Panc1 (cell line): ENCODE data around the gene HMOX1. TPM values are rescaled to one million over a fixed set of nuclear protein-coding genes. Genes with fewer than 3 reads are reported as not detected.

Source experiments
- ATAC-seq: fragments of 200-7000 bp; cut with Tn5 transposase; 2 replicates; pipeline ENCODE4 v1.9.1; 2020; ENCODE audit warnings: mild to moderate bottlenecking, moderate library complexity
- BruUV-seq: library from RNA; stranded (reverse); fragments of 400-500 nt; replicated peaks from 2 replicates; lab custom pipeline; 2021; lab: Mats Ljungman, UMichigan
- CTCF ChIA-PET: fragments of 300-600 bp; sonication (Branson Sonifier 250); formaldehyde crosslinking; loops from one replicate; lab custom pipeline; 2022; ENCODE audit warnings: antibody characterized with exemption; lab: Charles Lee
- POLR2A ChIA-PET: fragments of 300-600 bp; sonication (Branson Sonifier 250); formaldehyde crosslinking; loops from one replicate; lab custom pipeline; 2022; ENCODE audit warnings: antibody characterized with exemption; lab: Charles Lee
- DNase-seq: peaks from one replicate; pipeline ENCODE4 v3.0.0-alpha.2; 2010; ENCODE audit warnings: low read depth, low spot score
- H3K27ac ChIP-seq: 2 replicates; pipeline ENCODE4 v1.5.1; 2011; ENCODE audit warnings: mild to moderate bottlenecking, low read length, inconsistent platforms
- H3K27me3 ChIP-seq: fragments of 200-500 bp; sonication (Bioruptor generic); 2 replicates; pipeline ENCODE4 v1.6.0; 2014; ENCODE audit warnings: low read length, inconsistent platforms; ENCODE audit not compliant: control insufficient read depth, insufficient read depth
- H3K36me3 ChIP-seq: fragments of 200-500 bp; sonication (Bioruptor generic); 2 replicates; pipeline ENCODE4 v1.5.1; 2014; ENCODE audit warnings: inconsistent platforms, mild to moderate bottlenecking, low read length, moderate library complexity; ENCODE audit not compliant: control insufficient read depth, insufficient read depth
- H3K4me1 ChIP-seq: 2 replicates; pipeline ENCODE4 v1.5.1; 2011; ENCODE audit warnings: inconsistent platforms, mild to moderate bottlenecking, low read length, moderate library complexity; ENCODE audit not compliant: control insufficient read depth, insufficient read depth
- H3K4me3 ChIP-seq, 2 experiments: 2 replicates each; pipeline ENCODE4 v1.5.1; 2011 to 2012; ENCODE audit warnings: low read depth in 2 of 2, low read length in 2 of 2, mild to moderate bottlenecking in 2 of 2, inconsistent platforms in 1 of 2, moderate library complexity in 1 of 2
- H3K9me3 ChIP-seq: fragments of 200-500 bp; sonication (Bioruptor generic); 2 replicates; pipeline ENCODE4 v1.5.1; 2014; ENCODE audit warnings: low read depth, mild to moderate bottlenecking, inconsistent platforms, low read length, moderate library complexity; ENCODE audit not compliant: control insufficient read depth, insufficient read depth
- POLR2AphosphoS5 ChIP-seq: IDR thresholded peaks from 2 replicates; pipeline ENCODE4 v1.6.1; 2012; ENCODE audit warnings: mild to moderate bottlenecking, low read depth, low read length, moderate library complexity
- REST ChIP-seq, 2 experiments: IDR thresholded peaks; 2 replicates each; pipeline ENCODE4 v1.6.1; 2011 to 2012; ENCODE audit warnings: low read depth in 2 of 2, control low read depth in 1 of 2, low read length in 1 of 2, mild to moderate bottlenecking in 1 of 2, moderate library complexity in 1 of 2; ENCODE audit not compliant: insufficient read depth in 1 of 2
- SIN3A ChIP-seq: IDR thresholded peaks from 2 replicates; pipeline ENCODE4 v1.6.1; 2012; ENCODE audit warnings: low read depth, mild to moderate bottlenecking, low read length, moderate library complexity, borderline replicate concordance; ENCODE audit not compliant: insufficient read depth
- TCF7L2 ChIP-seq: IDR thresholded peaks from 2 replicates; pipeline ENCODE4 v1.6.1; 2011; ENCODE audit warnings: mild to moderate bottlenecking, low read depth, low read length, inconsistent platforms
- in situ Hi-C: cut with HindIII; loops from 2 replicates; pipeline ENCODE4 v1.10.0; 2016; ENCODE audit warnings: low sequenced_read_pairs, low pct_unique_long_range_greater_than_20kb
- intact Hi-C: fragments of 100-400 bp; cut with micrococcal nuclease; formaldehyde crosslinking; loops from one replicate; pipeline ENCODE4 v1.10.0; 2022; ENCODE audit not compliant: unreplicated experiment
- total RNA-seq: library from RNA; stranded (reverse); gene quantifications from one replicate; pipeline ENCODE4 v1.2.1, GENCODE V29; 2021; ENCODE audit not compliant: unreplicated experiment
- TF ChIP-seq, protein P1 (sequence below): fragments of 450-650 bp; IDR thresholded peaks from 2 replicates; pipeline ENCODE4 v1.5.1; 2017; ENCODE audit warnings: mild to moderate bottlenecking

The HMOX1 gene
- total RNA-seq, 1 experiment from 2014 or later: 105 TPM

- Histone ChIP-seq H3K36me3 (peaks cover 2% of the 10 kb centered on the region; the same call in 1 of the 2 replicates), H3K9me3 (no peaks in the 10 kb centered on the region), H3K4me3 (peak overlapping the region in 1 of 2 experiments; percentile 88; a peak in 2 of 4 replicates), H3K4me1 (peaks cover 23% of the 10 kb centered on the region), H3K27me3 (no peaks in the 10 kb centered on the region), H3K27ac (peak overlapping the region; percentile 36)
- ChIA-PET CTCF (interaction anchor here (0.6 kb wide), 1 partner anchor 34 kb away, joined by 3 read pairs; no protein-coding TSS in a partner anchor), POLR2A (no interaction called here)
- DNase-seq (no peak), ATAC-seq (no peak)
- TF ChIP-seq POLR2AphosphoS5 (no peak), SIN3A (no peak), TCF7L2 (no peak), REST (IDR thresholded peaks at IDR 0.05; ENCODE audit: insufficient read depth in 1 of 2, low read depth in 2 of 2, low read length in 1 of 2) (no peak)
- TF ChIP-seq, protein P1, sequence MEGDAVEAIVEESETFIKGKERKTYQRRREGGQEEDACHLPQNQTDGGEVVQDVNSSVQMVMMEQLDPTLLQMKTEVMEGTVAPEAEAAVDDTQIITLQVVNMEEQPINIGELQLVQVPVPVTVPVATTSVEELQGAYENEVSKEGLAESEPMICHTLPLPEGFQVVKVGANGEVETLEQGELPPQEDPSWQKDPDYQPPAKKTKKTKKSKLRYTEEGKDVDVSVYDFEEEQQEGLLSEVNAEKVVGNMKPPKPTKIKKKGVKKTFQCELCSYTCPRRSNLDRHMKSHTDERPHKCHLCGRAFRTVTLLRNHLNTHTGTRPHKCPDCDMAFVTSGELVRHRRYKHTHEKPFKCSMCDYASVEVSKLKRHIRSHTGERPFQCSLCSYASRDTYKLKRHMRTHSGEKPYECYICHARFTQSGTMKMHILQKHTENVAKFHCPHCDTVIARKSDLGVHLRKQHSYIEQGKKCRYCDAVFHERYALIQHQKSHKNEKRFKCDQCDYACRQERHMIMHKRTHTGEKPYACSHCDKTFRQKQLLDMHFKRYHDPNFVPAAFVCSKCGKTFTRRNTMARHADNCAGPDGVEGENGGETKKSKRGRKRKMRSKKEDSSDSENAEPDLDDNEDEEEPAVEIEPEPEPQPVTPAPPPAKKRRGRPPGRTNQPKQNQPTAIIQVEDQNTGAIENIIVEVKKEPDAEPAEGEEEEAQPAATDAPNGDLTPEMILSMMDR: no peak
- no TSS peak for BruUV-seq
- intact Hi-C loops: no loop called here
- in situ Hi-C loops: no loop called here
Observed at GRCh38 chr22:35384975-35385588, 4.2 kb downstream of the HMOX1 start.

GRCh38 chr22:35386670-35387288 is 5.9 kb downstream of the HMOX1 start:
- ATAC-seq (no peak), DNase-seq (no peak)
- in situ Hi-C loops: no loop called here
- Histone ChIP-seq H3K9me3 (no peaks in the 10 kb centered on the region), H3K4me3 (no peak overlapping the region), H3K27me3 (no peaks in the 10 kb centered on the region), H3K4me1 (peaks cover 17% of the 10 kb centered on the region), H3K36me3 (peaks cover 2% of the 10 kb centered on the region; the same call in 1 of the 2 replicates), H3K27ac (0 out of 2 replicates have a peak overlapping the region, but pooled peaks have one; percentile 10)
- POLR2A ChIA-PET: no interaction called here
- BruUV-seq: no TSS peak
- intact Hi-C loops: no loop called here
- CTCF ChIA-PET: no interaction called here
- no peak for TF ChIP-seq REST (IDR thresholded peaks at IDR 0.05; ENCODE audit: insufficient read depth in 1 of 2, low read depth in 2 of 2, low read length in 1 of 2)
- no peak for TF ChIP-seq TCF7L2
- TF ChIP-seq, protein P1: no peak
- no peak for TF ChIP-seq SIN3A
- TF ChIP-seq POLR2AphosphoS5: no peak
